ENCODE data around the gene EIF3F. TPM values are rescaled to one million over a fixed set of nuclear protein-coding genes. Genes with fewer than 3 reads are reported as not detected.

EIF3F gene
- total and polyA plus RNA-seq, 2 of the 13 experiments (the other 11 are each of a cell fraction or from before 2014, with no cell fraction given), result 109 to 191 TPM

GRCh38 chr11:7982582-7983119 lies 4.5 kb upstream of the EIF3F start:
- Histone ChIP-seq H2AFZ (ENCODE audit: low read length) (no peak overlapping the region), H3K4me3 (replicated peaks in 1 of 3; ENCODE audit: insufficient read depth in 1 of 3, low read depth in 2 of 3, low read length in 3 of 3) (no peak overlapping the region), H3K4me2 (ENCODE audit: low read depth, low read length) (no peak overlapping the region), H3K4me1 (ENCODE audit: insufficient read depth, low read length) (peaks cover 10% of the 10 kb centered on the region), H3K27me3 (ENCODE audit: control insufficient read depth in 1 of 2, insufficient read depth in 2 of 2, low read length in 2 of 2) (peaks cover 0 to under 1% of the 10 kb centered on the region in 2 experiments; a peak in 2 of 5 replicates), H3K27ac (ENCODE audit: extremely low read length, insufficient read depth, low read length) (no peak overlapping the region), H3K79me2 (ENCODE audit: insufficient read depth, low read length) (peaks cover 2% of the 10 kb centered on the region), H3K9me3 (ENCODE audit: low read length) (no peaks in the 10 kb centered on the region), H4K20me1 (ENCODE audit: insufficient read depth, low read length) (no peaks in the 10 kb centered on the region), H3K36me3 (replicated peaks in 1 of 2; ENCODE audit: control insufficient read depth in 1 of 2, insufficient read depth in 2 of 2, low read length in 2 of 2) (no peaks in the 10 kb centered on the region), H3K9ac (ENCODE audit: insufficient read depth, low read depth, low read length) (no peak overlapping the region)
- FAIRE-seq (no peak), ATAC-seq (no peak), DNase-seq (ENCODE audit: low spot score) (no peak)
- in situ Hi-C loops (cut with HindIII; ENCODE audit: extremely low pct_ligation_motif_present, low pct_unique_long_range_greater_than_20kb), result no loop called here
- 0% methylated on average over 1 of the region's 1 CpG for WGBS (ENCODE audit: low lambda C conversion rate)
- ChIA-PET POLR2A (no interaction called here), CTCF (ENCODE audit: low intra/inter-chr PET ratio, low total read pairs) (no interaction called here)
- intact Hi-C loops (cut with micrococcal nuclease; ENCODE audit: unreplicated experiment), result no loop called here
- no TSS peak for BruUV-seq (replicated peaks)
- TF ChIP-seq MTA3 (CRISPR knock-in tag; IDR thresholded peaks at IDR 0.05), result no peak
- TF ChIP-seq, protein P1, sequence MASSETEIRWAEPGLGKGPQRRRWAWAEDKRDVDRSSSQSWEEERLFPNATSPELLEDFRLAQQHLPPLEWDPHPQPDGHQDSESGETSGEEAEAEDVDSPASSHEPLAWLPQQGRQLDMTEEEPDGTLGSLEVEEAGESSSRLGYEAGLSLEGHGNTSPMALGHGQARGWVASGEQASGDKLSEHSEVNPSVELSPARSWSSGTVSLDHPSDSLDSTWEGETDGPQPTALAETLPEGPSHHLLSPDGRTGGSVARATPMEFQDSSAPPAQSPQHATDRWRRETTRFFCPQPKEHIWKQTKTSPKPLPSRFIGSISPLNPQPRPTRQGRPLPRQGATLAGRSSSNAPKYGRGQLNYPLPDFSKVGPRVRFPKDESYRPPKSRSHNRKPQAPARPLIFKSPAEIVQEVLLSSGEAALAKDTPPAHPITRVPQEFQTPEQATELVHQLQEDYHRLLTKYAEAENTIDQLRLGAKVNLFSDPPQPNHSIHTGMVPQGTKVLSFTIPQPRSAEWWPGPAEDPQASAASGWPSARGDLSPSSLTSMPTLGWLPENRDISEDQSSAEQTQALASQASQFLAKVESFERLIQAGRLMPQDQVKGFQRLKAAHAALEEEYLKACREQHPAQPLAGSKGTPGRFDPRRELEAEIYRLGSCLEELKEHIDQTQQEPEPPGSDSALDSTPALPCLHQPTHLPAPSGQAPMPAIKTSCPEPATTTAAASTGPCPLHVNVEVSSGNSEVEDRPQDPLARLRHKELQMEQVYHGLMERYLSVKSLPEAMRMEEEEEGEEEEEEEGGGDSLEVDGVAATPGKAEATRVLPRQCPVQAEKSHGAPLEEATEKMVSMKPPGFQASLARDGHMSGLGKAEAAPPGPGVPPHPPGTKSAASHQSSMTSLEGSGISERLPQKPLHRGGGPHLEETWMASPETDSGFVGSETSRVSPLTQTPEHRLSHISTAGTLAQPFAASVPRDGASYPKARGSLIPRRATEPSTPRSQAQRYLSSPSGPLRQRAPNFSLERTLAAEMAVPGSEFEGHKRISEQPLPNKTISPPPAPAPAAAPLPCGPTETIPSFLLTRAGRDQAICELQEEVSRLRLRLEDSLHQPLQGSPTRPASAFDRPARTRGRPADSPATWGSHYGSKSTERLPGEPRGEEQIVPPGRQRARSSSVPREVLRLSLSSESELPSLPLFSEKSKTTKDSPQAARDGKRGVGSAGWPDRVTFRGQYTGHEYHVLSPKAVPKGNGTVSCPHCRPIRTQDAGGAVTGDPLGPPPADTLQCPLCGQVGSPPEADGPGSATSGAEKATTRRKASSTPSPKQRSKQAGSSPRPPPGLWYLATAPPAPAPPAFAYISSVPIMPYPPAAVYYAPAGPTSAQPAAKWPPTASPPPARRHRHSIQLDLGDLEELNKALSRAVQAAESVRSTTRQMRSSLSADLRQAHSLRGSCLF (CRISPR knock-in tag; IDR thresholded peaks at IDR 0.05; ENCODE audit: borderline replicate concordance), result no peak
- TF ChIP-seq ZNF343 (CRISPR knock-in tag; IDR thresholded peaks at IDR 0.05), result no peak
- no peak for TF ChIP-seq ZNF782 (CRISPR knock-in tag; IDR thresholded peaks at IDR 0.05; ENCODE audit: borderline replicate concordance)
- no peak for TF ChIP-seq ARID2 (CRISPR knock-in tag; IDR thresholded peaks at IDR 0.05; ENCODE audit: borderline replicate concordance)
- no peak for TF ChIP-seq MZF1 (CRISPR knock-in tag; IDR thresholded peaks at IDR 0.05; ENCODE audit: borderline replicate concordance)
- TF ChIP-seq, protein P2, sequence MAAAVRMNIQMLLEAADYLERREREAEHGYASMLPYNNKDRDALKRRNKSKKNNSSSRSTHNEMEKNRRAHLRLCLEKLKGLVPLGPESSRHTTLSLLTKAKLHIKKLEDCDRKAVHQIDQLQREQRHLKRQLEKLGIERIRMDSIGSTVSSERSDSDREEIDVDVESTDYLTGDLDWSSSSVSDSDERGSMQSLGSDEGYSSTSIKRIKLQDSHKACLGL (CRISPR knock-in tag; IDR thresholded peaks at IDR 0.05), result no peak
- no peak for TF ChIP-seq ZSCAN5A (CRISPR knock-in tag; IDR thresholded peaks at IDR 0.05; ENCODE audit: borderline replicate concordance)
- TF ChIP-seq GLI4 (CRISPR knock-in tag; IDR thresholded peaks at IDR 0.05; ENCODE audit: borderline replicate concordance), result no peak
- no peak for TF ChIP-seq ZNF777 (CRISPR knock-in tag; IDR thresholded peaks at IDR 0.05)
- no peak for TF ChIP-seq SP4 (CRISPR knock-in tag; IDR thresholded peaks at IDR 0.05)
- no peak for TF ChIP-seq EZH2 (conservative IDR thresholded peaks at IDR 0.05; ENCODE audit: low read depth, low read length)
- TF ChIP-seq AGO1 (IDR thresholded peaks at IDR 0.05; ENCODE audit: low read depth, low read length, poor library complexity, severe bottlenecking), result no peak
- no peak for TF ChIP-seq ZNF33A (CRISPR knock-in tag; IDR thresholded peaks at IDR 0.05; ENCODE audit: borderline replicate concordance)
- no peak for TF ChIP-seq ZNF513 (CRISPR knock-in tag; conservative IDR thresholded peaks at IDR 0.05)
- no peak for TF ChIP-seq POLR2A (IDR thresholded peaks at IDR 0.05; ENCODE audit: insufficient read depth in 1 of 2, low read depth in 2 of 2, low read length in 2 of 2)

All from HepG2 (cell line).